Adrenal gland (tissue), 5 donors: ENCODE measurements around the gene RAB5IF.

Source experiments
- CTCF ChIP-seq, 6 experiments: fragments of 450-650 bp in 4 of 6; fragments of 200-600 bp in 2 of 6; sonication (generic) in 1 of 6; IDR thresholded peaks; 1 replicate in 5 of 6; 2 replicates in 1 of 6; pipeline versions ENCODE4 v1.5.1 to v1.8.0; 2016 to 2021; ENCODE audit warnings: antibody characterized with exemption in 6 of 6, mild to moderate bottlenecking in 2 of 6, moderate library complexity in 1 of 6
- POLR2A ChIP-seq, 2 donors: fragments of 450-650 bp; IDR thresholded peaks; one replicate each; pipeline ENCODE4 v1.6.1; 2017; ENCODE audit warnings: antibody characterized with exemption in 2 of 2, mild to moderate bottlenecking in 2 of 2, moderate library complexity in 1 of 2
- donor health status: DM: no; HTN: no; CAD: no.

- TF ChIP-seq CTCF (IDR thresholded peaks at IDR 0.05) (no peak), POLR2A (IDR thresholded peaks at IDR 0.05) (peak in 1 of 2 donors; percentile 31)
These were observed 31.0 kb upstream of the RAB5IF start for GRCh38 chr20:36574366-36575135.
